Kidney (tissue), 14 donors: ENCODE measurements around the gene CLMP. TPM values are rescaled to one million over a fixed set of nuclear protein-coding genes. Genes with fewer than 3 reads are reported as not detected.
A peak's percentile ranks its signal among the peaks of the same experiment; 100 is the strongest.

ENCODE experiments used
- DNase-seq, 5 donors: peaks; one replicate each; pipeline ENCODE4 v3.0.0-alpha.2; 2013 to 2020
- FAIRE-seq: peaks from 2 replicates; lab custom pipeline; 2012; peaks lifted over from hg19 to GRCh38; lab: Jason Lieb, UNC
- H3K27ac ChIP-seq, 2 donors: one replicate each; pipeline ENCODE4 v1.7.0; 2013; ENCODE audit warnings: low read depth in 2 of 2, low read length in 2 of 2, inconsistent platforms in 1 of 2
- H3K27me3 ChIP-seq: one replicate; pipeline ENCODE4 v1.7.1; 2013; ENCODE audit warnings: low read length, inconsistent platforms; ENCODE audit not compliant: control insufficient read depth, insufficient read depth
- H3K36me3 ChIP-seq, 3 donors: one replicate each; pipeline versions ENCODE4 v1.7.0 to v1.7.1; 2013; ENCODE audit warnings: low read length in 3 of 3, control low read depth in 1 of 3, inconsistent platforms in 1 of 3; ENCODE audit not compliant: insufficient read depth in 3 of 3, control insufficient read depth in 2 of 3
- H3K4me1 ChIP-seq, 3 donors: one replicate each; pipeline versions ENCODE4 v1.7.0 to v1.7.1; 2013; ENCODE audit warnings: low read length in 3 of 3, inconsistent platforms in 1 of 3, low read depth in 1 of 3; ENCODE audit not compliant: control insufficient read depth in 2 of 3, insufficient read depth in 2 of 3
- H3K4me3 ChIP-seq, 3 donors: one replicate each; pipeline versions ENCODE4 v1.7.0 to v1.8.1; 2013; ENCODE audit warnings: low read length in 3 of 3, control low read depth in 1 of 3, inconsistent platforms in 1 of 3
- H3K9ac ChIP-seq, 3 donors: one replicate each; pipeline versions ENCODE4 v1.7.0 to v1.7.1; 2013; ENCODE audit warnings: low read length in 3 of 3, control low read depth in 1 of 3, inconsistent platforms in 1 of 3
- H3K9me3 ChIP-seq, 3 donors: one replicate each; pipeline versions ENCODE4 v1.7.0 to v1.7.1; 2013; ENCODE audit warnings: low read length in 3 of 3, control low read depth in 1 of 3, inconsistent platforms in 1 of 3; ENCODE audit not compliant: control insufficient read depth in 2 of 3, insufficient read depth in 1 of 3
- CTCF ChIP-seq: IDR thresholded peaks from 3 replicates; pipeline ENCODE4 v1.5.1; 2012; ENCODE audit warnings: mild to moderate bottlenecking, moderate library complexity, borderline replicate concordance; ENCODE audit not compliant: insufficient read depth; ENCODE audit errors: extremely low read depth
- intact Hi-C: fragments of 100-400 bp; cut with DNase I; formaldehyde crosslinking; loops from one replicate; pipeline ENCODE4 v1.11.1; 2022
- polyA plus RNA-seq: library from polyadenylated mRNA; stranded (reverse); fragments of 350-450 nt; fragmentation: Illumina TruSeq; extraction: RNeasy Lipid Tissue Mini Kit (QIAGEN cat#74804); gene quantifications from one replicate; pipeline ENCODE4 v1.2.3, GENCODE V29; 2014; ENCODE audit warnings: low read depth, low replicate concordance; ENCODE audit not compliant: insufficient read depth
- total RNA-seq: library from RNA; stranded (reverse); fragmentation: NEBNext Ultra II Directional; extraction: Animal tissue kit (Norgen Biotek cat#: 25700); gene quantifications from one replicate; pipeline ENCODE4 v1.2.1, GENCODE V29; 2021
- donor health status: control.
- donor health status: control.
- donor health status: control.
- donor health status: control.
- donor health status: control.
- donor health status: DM: yes; HTN: yes; CAD: no.
- donor health status: Normal renal cell carcinoma (clear cell type).

The CLMP gene
- total and polyA plus RNA-seq, 2 donors from 2014 or later, result 1.2 to 6.8 TPM

- Histone ChIP-seq H3K36me3 (no peaks in the 10 kb centered on the region), H3K4me1 (no peaks in the 10 kb centered on the region), H3K27ac (no peak overlapping the region), H3K9me3 (no peaks in the 10 kb centered on the region), H3K27me3 (no peaks in the 10 kb centered on the region), H3K4me3 (no peak overlapping the region), H3K9ac (no peak overlapping the region)
- DNase-seq, result no peak
- no peak for TF ChIP-seq CTCF
- intact Hi-C loops, result no loop called here
- FAIRE-seq, result no peak
Measured at GRCh38 chr11:123151796-123152195, 43.3 kb downstream of the CLMP start.

- intact Hi-C loops, result no loop called here
- FAIRE-seq (no peak), DNase-seq (no peak)
- H3K9me3 ChIP-seq, result no peaks in the 10 kb centered on the region
- no peak overlapping the region for H3K9ac ChIP-seq
- H3K27me3 ChIP-seq, result no peaks in the 10 kb centered on the region
- no peaks in the 10 kb centered on the region for H3K36me3 ChIP-seq
- H3K4me3 ChIP-seq, result no peak overlapping the region
- no peaks in the 10 kb centered on the region for H3K4me1 ChIP-seq
- no peak for TF ChIP-seq CTCF
- no peak overlapping the region for H3K27ac ChIP-seq
Measured at GRCh38 chr11:123151366-123151765, 43.7 kb downstream of the CLMP start.

GRCh38 chr11:123150882-123151281, 44.2 kb downstream of the CLMP start:
- no peaks in the 10 kb centered on the region for H3K4me1 ChIP-seq
- no peak overlapping the region for H3K9ac ChIP-seq
- no peaks in the 10 kb centered on the region for H3K36me3 ChIP-seq
- no peaks in the 10 kb centered on the region for H3K9me3 ChIP-seq
- no peak overlapping the region for H3K27ac ChIP-seq
- no peaks in the 10 kb centered on the region for H3K27me3 ChIP-seq
- intact Hi-C loops, result no loop called here
- TF ChIP-seq CTCF, result no peak
- no peak for FAIRE-seq
- DNase-seq, result no peak
- H3K4me3 ChIP-seq, result no peak overlapping the region

GRCh38 chr11:123148965-123149364, 46.1 kb downstream of the CLMP start:
- H3K36me3 ChIP-seq, result no peaks in the 10 kb centered on the region
- H3K9me3 ChIP-seq, result no peaks in the 10 kb centered on the region
- no peak overlapping the region for H3K9ac ChIP-seq
- intact Hi-C loops, result no loop called here
- no peak for TF ChIP-seq CTCF
- DNase-seq (peak in 2 of 5 donors; percentile 54 to 59), FAIRE-seq (no peak)
- H3K27me3 ChIP-seq, result no peaks in the 10 kb centered on the region
- H3K27ac ChIP-seq, result no peak overlapping the region
- H3K4me1 ChIP-seq, result no peaks in the 10 kb centered on the region
- H3K4me3 ChIP-seq, result no peak overlapping the region
